ENCODE data around the gene CLDN4.

DNA sequence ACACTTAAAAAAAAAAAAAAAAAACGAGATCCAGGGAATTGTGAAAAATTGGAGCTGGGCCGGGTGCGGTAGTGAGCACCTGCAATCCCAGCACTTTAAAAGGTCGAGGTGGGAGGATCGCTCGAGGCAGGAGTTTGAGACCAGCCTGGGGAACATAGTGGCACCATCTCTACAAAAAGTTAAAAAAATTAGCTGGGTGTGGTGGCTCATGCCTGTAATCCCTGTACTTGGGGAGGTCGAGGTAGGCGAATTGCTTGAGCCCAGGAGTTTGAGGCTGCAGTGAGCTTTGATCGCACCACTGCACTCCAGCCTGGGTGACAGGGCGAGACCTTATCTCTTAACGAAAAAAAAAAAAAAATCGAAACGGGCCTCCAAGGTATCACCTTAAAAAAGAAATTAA lies 2.0 kb downstream of the CLDN4 start:
- TF ChIP-seq, protein P1, sequence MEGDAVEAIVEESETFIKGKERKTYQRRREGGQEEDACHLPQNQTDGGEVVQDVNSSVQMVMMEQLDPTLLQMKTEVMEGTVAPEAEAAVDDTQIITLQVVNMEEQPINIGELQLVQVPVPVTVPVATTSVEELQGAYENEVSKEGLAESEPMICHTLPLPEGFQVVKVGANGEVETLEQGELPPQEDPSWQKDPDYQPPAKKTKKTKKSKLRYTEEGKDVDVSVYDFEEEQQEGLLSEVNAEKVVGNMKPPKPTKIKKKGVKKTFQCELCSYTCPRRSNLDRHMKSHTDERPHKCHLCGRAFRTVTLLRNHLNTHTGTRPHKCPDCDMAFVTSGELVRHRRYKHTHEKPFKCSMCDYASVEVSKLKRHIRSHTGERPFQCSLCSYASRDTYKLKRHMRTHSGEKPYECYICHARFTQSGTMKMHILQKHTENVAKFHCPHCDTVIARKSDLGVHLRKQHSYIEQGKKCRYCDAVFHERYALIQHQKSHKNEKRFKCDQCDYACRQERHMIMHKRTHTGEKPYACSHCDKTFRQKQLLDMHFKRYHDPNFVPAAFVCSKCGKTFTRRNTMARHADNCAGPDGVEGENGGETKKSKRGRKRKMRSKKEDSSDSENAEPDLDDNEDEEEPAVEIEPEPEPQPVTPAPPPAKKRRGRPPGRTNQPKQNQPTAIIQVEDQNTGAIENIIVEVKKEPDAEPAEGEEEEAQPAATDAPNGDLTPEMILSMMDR (IDR thresholded peaks at IDR 0.05; ENCODE audit: low read depth, low read length): no peak
- TF ChIP-seq POLR2A (IDR thresholded peaks at IDR 0.05; ENCODE audit: extremely low read depth, insufficient read length) (no peak), MYC (IDR thresholded peaks at IDR 0.05; ENCODE audit: low read depth, low read length) (no peak)
- TF ChIP-seq, protein P2, sequence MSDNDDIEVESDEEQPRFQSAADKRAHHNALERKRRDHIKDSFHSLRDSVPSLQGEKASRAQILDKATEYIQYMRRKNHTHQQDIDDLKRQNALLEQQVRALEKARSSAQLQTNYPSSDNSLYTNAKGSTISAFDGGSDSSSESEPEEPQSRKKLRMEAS (IDR thresholded peaks at IDR 0.05; ENCODE audit: low read depth, low read length): no peak

Data from NB4 (cell line).